Astrocyte of the cerebellum (primary cell): ENCODE results near the gene EXD3.

Source experiments
- DNase-seq: peaks from one replicate; pipeline ENCODE4 v3.0.0-alpha.2; 2011; ENCODE audit warnings: low read depth
- H3K4me3 ChIP-seq: 2 replicates; pipeline ENCODE4 v1.5.1; 2011; ENCODE audit warnings: mild to moderate bottlenecking, low read depth, low read length, moderate library complexity
- in situ Hi-C: cut with HindIII; loops from 2 replicates; pipeline ENCODE4 v1.10.0; 2017; ENCODE audit warnings: low sequenced_read_pairs
- TF ChIP-seq, protein P1 (sequence below): IDR thresholded peaks from 2 replicates; pipeline ENCODE4 v1.5.1; 2012; ENCODE audit warnings: low read length, low read depth, moderate library complexity, mild to moderate bottlenecking; ENCODE audit errors: missing control alignments

The EXD3 gene

GRCh38 chr9:137300567-137301080 lies 122.3 kb downstream of the EXD3 start:
- in situ Hi-C loops: no loop called here
- TF ChIP-seq, protein P1, sequence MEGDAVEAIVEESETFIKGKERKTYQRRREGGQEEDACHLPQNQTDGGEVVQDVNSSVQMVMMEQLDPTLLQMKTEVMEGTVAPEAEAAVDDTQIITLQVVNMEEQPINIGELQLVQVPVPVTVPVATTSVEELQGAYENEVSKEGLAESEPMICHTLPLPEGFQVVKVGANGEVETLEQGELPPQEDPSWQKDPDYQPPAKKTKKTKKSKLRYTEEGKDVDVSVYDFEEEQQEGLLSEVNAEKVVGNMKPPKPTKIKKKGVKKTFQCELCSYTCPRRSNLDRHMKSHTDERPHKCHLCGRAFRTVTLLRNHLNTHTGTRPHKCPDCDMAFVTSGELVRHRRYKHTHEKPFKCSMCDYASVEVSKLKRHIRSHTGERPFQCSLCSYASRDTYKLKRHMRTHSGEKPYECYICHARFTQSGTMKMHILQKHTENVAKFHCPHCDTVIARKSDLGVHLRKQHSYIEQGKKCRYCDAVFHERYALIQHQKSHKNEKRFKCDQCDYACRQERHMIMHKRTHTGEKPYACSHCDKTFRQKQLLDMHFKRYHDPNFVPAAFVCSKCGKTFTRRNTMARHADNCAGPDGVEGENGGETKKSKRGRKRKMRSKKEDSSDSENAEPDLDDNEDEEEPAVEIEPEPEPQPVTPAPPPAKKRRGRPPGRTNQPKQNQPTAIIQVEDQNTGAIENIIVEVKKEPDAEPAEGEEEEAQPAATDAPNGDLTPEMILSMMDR: no peak
- peak overlapping the region; percentile 41 for H3K4me3 ChIP-seq
- no peak for DNase-seq

- no peak overlapping the region for H3K4me3 ChIP-seq
- no peak for DNase-seq
- in situ Hi-C loops: no loop called here
- TF ChIP-seq, protein P1: no peak
These were observed 123.0 kb downstream of the EXD3 start for GRCh38 chr9:137299938-137300337.

- TF ChIP-seq, protein P1: no peak
- H3K4me3 ChIP-seq: no peak overlapping the region
- in situ Hi-C loops: no loop called here
These were observed 123.8 kb downstream of the EXD3 start for GRCh38 chr9:137299203-137299565.

DNA sequence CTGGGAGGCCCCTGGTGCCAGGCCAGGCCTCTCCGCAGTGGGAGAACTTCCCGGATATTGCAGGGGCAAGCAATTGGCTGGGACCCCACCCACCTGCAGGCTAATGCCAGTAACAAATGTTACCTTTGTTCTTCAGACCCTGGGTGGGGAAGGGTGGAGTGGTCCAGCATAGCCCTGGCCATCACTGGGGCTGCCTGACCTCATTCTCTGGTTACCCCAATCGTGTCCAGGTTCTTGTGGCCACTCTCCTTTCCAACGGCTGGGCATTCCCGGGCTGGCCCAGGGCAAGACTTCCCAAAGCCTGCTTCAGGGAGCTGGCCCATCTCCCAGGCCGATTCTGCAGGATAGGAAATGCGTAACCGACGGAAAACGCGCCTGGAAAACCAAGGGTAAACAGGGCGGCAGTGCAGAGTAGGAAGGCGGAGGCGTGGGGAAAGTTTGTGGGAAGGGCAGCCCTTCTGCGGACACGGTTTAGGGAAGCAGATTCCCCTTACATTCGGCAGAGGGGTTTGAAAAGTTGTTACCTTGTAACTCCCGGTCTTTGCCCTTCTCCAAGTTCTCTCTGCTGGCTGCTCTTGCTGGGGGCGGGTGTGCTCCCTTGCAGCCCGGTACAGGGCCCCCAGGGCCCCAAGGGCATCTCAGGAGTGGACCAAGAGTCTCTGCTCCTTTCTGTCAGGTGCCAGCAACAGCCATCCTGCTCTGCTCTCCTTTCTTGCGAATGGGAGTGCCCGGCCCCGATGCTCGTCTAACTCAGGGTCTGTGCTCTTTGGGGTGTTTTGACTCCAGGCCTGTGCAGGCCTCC lies 124.4 kb downstream of the EXD3 start:
- no peak overlapping the region for H3K4me3 ChIP-seq
- TF ChIP-seq, protein P1: no peak
- no peak for DNase-seq
- in situ Hi-C loops: no loop called here

More at GRCh38 chr9:137299203-137299565, 123.8 kb downstream of the EXD3 start:
- DNase-seq: no peak

GRCh38 chr9:137297966-137298365 lies 125.0 kb downstream of the EXD3 start:
- in situ Hi-C loops: no loop called here
- TF ChIP-seq, protein P1: no peak
- no peak overlapping the region for H3K4me3 ChIP-seq
- DNase-seq: no peak

- TF ChIP-seq, protein P1: no peak
- in situ Hi-C loops: no loop called here
- DNase-seq: no peak
- H3K4me3 ChIP-seq: no peak overlapping the region
These were observed 126.0 kb downstream of the EXD3 start for GRCh38 chr9:137296670-137297664.
